Stimulated activated naive CD4-positive, alpha-beta T cell treated with Interleukin-2 at 50 U/mL for 16 hours (primary cell): ENCODE results near the gene HES7.

Experiments
- DNase-seq: peaks from one replicate; lab custom pipeline; 2025; lab: John Stamatoyannopoulos, UW

HES7 gene

DNA sequence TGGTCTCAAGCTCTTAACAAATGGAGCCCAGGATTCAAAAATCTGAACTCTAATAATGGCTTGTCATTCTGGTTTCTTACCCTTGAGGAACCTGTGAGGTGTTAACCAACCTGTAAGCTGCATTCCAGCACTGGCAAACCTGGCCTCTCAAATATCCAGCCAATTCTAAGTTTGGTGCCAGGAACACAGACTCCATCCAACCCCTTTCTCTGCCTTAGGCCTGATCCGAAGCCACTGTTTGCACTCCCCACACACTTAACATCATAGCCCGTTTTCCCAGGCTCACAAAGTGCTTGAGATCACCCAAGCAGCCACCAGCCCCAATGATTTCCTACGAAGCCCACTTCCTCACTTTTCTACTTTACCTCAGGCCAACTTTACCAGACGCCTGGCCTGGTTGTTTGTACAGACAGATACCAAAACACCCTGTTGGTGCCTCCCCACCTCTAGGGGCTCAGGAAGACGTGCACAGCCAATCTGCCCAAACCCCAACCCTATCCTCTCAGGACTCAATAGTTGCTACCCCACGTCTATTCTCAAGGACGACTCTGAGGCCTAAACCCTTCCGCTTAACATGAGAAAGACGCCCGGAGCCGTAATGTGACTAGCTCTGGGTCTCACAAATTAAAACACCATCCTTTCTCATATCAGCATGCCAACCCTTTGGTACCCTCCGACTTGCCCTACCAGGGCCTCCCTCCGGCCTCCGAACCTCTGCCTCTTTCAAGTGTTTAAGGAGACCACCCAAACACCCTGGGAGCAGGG, 31.5 kb upstream of the HES7 start:
- DNase-seq, result no peak

- DNase-seq, result no peak
Observed at GRCh38 chr17:8154608-8155155, 30.8 kb upstream of the HES7 start.

DNA sequence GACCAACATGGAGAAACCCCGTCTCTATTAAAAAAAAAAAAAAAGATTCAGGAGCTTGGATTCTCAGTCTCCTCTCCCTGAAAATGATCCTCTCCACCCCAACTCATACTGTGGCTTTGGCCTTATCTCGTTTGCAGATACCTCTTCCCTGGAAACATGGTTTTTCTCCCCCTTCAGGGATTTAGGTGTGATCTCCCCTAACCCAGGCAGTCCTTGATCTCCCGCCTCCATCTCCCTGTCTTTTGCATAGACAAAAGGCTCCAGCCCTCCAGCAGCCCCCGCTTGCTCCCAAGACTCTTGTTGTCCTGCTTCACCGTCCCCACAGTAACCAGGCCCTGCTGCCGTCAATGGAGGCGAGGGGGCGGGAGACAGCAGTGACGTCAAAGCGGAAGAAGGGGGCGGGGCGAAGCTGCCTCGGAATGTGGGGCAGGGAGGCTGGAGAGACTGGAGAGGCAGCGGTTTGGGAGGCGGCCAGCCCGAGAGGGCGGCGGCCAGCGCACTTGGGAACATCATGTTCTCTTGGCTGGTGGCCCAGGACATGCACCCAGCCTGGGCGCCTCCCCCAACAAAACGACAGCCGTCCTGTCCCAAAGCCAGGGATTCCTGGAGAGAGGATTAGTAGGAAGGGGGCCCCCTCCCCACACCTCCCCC, 30.2 kb upstream of the HES7 start:
- DNase-seq, result peak; percentile 81

GRCh38 chr17:8153525-8153956, 29.6 kb upstream of the HES7 start:
- DNase-seq, result peak; percentile 52

GRCh38 chr17:8153031-8153451, 29.1 kb upstream of the HES7 start:
- DNase-seq, result no peak

DNA sequence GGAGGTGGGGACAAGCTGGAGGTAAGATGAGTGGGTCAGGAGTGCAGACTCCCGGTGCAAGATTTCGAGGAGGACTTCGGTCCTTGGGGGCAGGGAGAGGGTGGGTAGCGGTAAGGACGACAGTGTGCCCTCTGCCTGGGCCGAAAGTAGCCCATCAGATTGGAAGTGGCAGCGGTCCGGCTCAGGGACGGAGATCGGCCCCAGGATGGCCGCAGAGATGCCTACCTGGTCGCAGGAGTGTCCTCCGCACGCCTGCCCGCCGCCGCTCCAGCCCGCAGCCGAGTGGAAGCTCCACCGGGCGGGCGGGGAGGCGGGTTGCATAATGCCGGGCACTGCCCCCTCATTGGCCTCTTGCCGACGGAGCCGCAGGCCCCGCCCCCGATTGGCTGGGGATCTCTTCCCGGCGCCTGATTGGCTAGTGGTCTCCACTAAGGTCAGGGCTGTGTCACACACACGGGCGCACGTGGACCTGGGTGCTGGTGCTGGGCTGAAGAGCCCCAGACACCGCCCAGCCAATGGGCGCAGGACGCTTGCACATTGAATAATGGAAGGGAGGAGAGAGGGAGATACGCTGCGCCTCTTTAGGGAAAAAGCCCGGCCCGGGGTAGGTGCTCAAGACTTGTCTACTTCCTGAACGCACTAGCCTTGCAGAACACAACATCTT, 28.3 kb upstream of the HES7 start, which contains the start of gene PER1:
Gene PER1 (minus strand): TSS at position 293 of the 664 bp plus-strand sequence. CDS start 1,698 bp downstream, outside the sequence.
- peak; percentile 88 for DNase-seq

- peak; percentile 34 for DNase-seq
Observed at GRCh38 chr17:8151641-8152111, 27.8 kb upstream of the HES7 start.

- DNase-seq, result peak; percentile 82
Observed at GRCh38 chr17:8151120-8151640, 27.3 kb upstream of the HES7 start.

- DNase-seq, result no peak
Observed at GRCh38 chr17:8150194-8151119, 26.6 kb upstream of the HES7 start.

- no peak for DNase-seq
Observed at GRCh38 chr17:8149419-8150193, 25.7 kb upstream of the HES7 start.

- DNase-seq, result no peak
Observed at GRCh38 chr17:8148560-8148959, 24.7 kb upstream of the HES7 start.

GRCh38 chr17:8147805-8148404, 24.0 kb upstream of the HES7 start:
- no peak for DNase-seq

DNA sequence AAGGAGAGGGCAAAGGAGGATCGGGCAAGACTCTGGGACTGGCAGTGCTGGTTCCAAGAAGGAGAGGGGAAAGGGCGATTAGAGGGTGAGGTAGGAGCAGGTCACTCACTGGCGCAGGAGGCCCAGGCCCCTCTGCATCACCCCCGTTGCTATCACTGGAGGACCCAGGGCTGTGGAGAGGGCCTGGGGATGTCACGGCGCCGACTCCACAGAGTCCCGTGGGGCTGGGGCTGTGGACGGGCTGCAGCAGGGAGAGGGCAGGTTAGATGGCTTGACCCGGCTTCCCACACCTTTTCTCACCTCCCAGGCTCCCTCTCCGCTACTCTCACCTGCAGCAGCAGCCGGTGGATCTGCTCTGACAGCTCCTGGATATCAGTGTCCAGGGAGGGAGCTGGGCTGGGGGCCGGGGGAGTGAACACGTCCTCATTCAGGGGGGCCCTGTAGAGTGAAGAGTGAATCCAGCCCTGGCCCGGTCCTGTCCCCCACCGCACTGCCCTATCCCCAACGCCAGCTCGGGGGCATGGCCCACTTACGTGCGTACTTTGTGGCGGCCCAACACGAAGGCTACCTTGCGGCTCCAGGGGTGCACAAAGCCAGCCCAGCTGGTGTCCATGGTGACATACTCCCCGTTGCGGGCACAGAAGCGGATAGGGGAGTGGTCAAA, 23.4 kb upstream of the HES7 start:
- no peak for DNase-seq

GRCh38 chr17:8146381-8147140, 22.7 kb upstream of the HES7 start:
- DNase-seq, result no peak

GRCh38 chr17:8145811-8146210, 21.9 kb upstream of the HES7 start:
- DNase-seq, result no peak

DNA sequence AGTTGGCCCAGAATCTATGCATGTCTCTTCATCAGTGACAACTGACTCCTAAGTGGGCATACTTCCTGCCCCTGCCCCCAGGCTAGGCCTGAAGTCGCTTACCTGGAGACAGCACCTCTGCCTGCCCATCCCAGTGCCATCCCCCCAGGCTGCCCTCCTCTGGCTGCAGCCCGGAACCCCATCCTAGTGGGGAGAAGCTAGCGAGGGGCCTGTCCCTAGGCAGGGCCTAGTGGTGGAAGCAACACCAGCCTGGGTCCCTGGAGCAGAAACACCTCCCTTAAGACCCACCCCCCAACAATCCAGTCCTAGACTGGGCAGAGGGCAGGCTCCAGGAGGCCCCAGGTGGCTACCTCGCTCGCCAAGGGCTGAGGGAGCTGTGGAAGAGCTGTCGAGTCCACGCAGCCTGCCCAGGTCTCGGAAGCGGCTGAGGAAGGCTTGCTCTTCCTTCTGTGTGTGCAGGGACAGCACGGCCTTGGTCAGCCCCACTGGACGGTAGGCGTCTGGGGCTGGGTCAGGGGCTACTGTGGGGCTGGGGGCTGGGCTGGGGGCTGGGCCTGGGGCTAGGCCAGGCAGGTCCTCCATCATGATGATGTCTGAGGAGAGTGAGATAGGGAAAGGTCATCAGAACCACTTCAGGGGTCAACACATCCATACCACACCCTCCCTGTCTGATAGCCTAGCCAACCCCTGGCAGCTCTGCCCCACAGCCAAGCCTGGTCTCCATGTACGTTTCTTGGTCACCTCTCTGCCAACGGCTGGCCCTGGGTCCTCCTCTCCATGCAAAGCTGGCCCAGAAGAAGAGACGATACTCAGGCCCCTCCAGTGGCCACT, 20.7 kb upstream of the HES7 start:
- no peak for DNase-seq

GRCh38 chr17:8143581-8144400, 19.9 kb upstream of the HES7 start:
- DNase-seq, result no peak
